Activated naive CD4-positive, alpha-beta T cell treated with anti-CD3 and anti-CD28 coated beads, Interleukin-2, amount 50 U/mL, for 72 hours (primary cell): ENCODE data around the gene DPH3. TPM values are rescaled to one million over a fixed set of nuclear protein-coding genes. Genes with fewer than 3 reads are reported as not detected.

Experiments
- ATAC-seq, 2 donors: fragments of 150-1000 bp; cut with Tn5 transposase; 2 replicates each; pipeline ENCODE4 v1.10.0; 2021; ENCODE audit warnings: mild to moderate bottlenecking in 2 of 2, moderate library complexity in 2 of 2
- DNase-seq, 2 donors: peaks; one replicate each; pipeline ENCODE4 v3.0.0; 2021 to 2022; ENCODE audit warnings: low spot score in 2 of 2
- H3K27ac Mint-ChIP-seq, 2 donors: one replicate each; pipeline ENCODE4 v1.8.0; 2022; ENCODE audit warnings: mild to moderate bottlenecking in 2 of 2, mixed read lengths in 2 of 2
- H3K36me3 Mint-ChIP-seq, 2 donors: one replicate each; pipeline ENCODE4 v1.8.0; 2022; ENCODE audit warnings: mixed read lengths in 2 of 2
- H3K9me3 Mint-ChIP-seq, 2 donors: one replicate each; pipeline ENCODE4 v1.8.0; 2022; ENCODE audit warnings: mixed read lengths in 2 of 2
- total RNA-seq, 2 donors: library from RNA; stranded (reverse); gene quantifications; one replicate each; pipeline ENCODE4 v1.2.3, GENCODE V29; 2022

The DPH3 gene
- total RNA-seq, 2 donors from 2014 or later, result 15.2 to 23.9 TPM

GRCh38 chr3:16277471-16277870, 12.7 kb upstream of the DPH3 start:
- no peak for DNase-seq
- H3K27ac Mint-ChIP-seq, result no peak overlapping the region
- peaks cover 10 to 14% of the 10 kb centered on the region in 2 donors for H3K36me3 Mint-ChIP-seq
- no peak for ATAC-seq
- H3K9me3 Mint-ChIP-seq, result no peaks in the 10 kb centered on the region

- Mint-ChIP-seq H3K9me3 (no peaks in the 10 kb centered on the region), H3K36me3 (peaks cover 5 to 31% of the 10 kb centered on the region in 2 donors)
Measured at GRCh38 chr3:16273867-16274266, 9.1 kb upstream of the DPH3 start.

GRCh38 chr3:16272588-16272987, 7.8 kb upstream of the DPH3 start:
- no peak for ATAC-seq
- no peak overlapping the region for H3K27ac Mint-ChIP-seq
- DNase-seq, result no peak
- H3K9me3 Mint-ChIP-seq, result no peaks in the 10 kb centered on the region
- H3K36me3 Mint-ChIP-seq, result peaks cover 4 to 28% of the 10 kb centered on the region in 2 donors

More at GRCh38 chr3:16273867-16274266, 9.1 kb upstream of the DPH3 start:
- no peak overlapping the region for H3K27ac Mint-ChIP-seq
- ATAC-seq (no peak), DNase-seq (no peak)

- ATAC-seq, result peak in 1 of 2 donors; percentile 39
- H3K9me3 Mint-ChIP-seq, result no peaks in the 10 kb centered on the region
- H3K27ac Mint-ChIP-seq, result no peak overlapping the region
- H3K36me3 Mint-ChIP-seq, result peaks cover 0 to 22% of the 10 kb centered on the region in 2 donors
- no peak for DNase-seq
Measured at GRCh38 chr3:16270855-16271254, 6.1 kb upstream of the DPH3 start.

- peak overlapping the region in 1 of 2 donors; percentile 94 for H3K27ac Mint-ChIP-seq
- H3K9me3 Mint-ChIP-seq, result no peaks in the 10 kb centered on the region
- DNase-seq (no peak), ATAC-seq (no peak)
- peaks cover 12 to 22% of the 10 kb centered on the region in 2 donors for H3K36me3 Mint-ChIP-seq
Measured at GRCh38 chr3:16266714-16267113, 2.0 kb upstream of the DPH3 start.

- ATAC-seq (no peak), DNase-seq (no peak)
- H3K36me3 Mint-ChIP-seq, result peaks cover 12% of the 10 kb centered on the region in 2 donors
- no peaks in the 10 kb centered on the region for H3K9me3 Mint-ChIP-seq
- H3K27ac Mint-ChIP-seq, result peak overlapping the region; percentile 94 to 95
Measured at GRCh38 chr3:16265455-16265786, 678 bp upstream of the DPH3 start.

- DNase-seq (peak in 1 of 2 donors; percentile 60), ATAC-seq (peak in 1 of 2 donors; percentile 19)
- peaks cover 5 to 12% of the 10 kb centered on the region in 2 donors for H3K36me3 Mint-ChIP-seq
- peak overlapping the region; percentile 94 to 95 for H3K27ac Mint-ChIP-seq
- H3K9me3 Mint-ChIP-seq, result no peaks in the 10 kb centered on the region
Measured at GRCh38 chr3:16264174-16264707, 502 bp downstream of the DPH3 start.

- Mint-ChIP-seq H3K9me3 (no peaks in the 10 kb centered on the region), H3K36me3 (peaks cover 5 to 12% of the 10 kb centered on the region in 2 donors), H3K27ac (no peak overlapping the region)
- DNase-seq (no peak), ATAC-seq (no peak)
Measured at GRCh38 chr3:16262174-16262573, 2.6 kb downstream of the DPH3 start.

- DNase-seq (no peak), ATAC-seq (no peak)
- peaks cover 5 to 12% of the 10 kb centered on the region in 2 donors for H3K36me3 Mint-ChIP-seq
- H3K9me3 Mint-ChIP-seq, result no peaks in the 10 kb centered on the region
- no peak overlapping the region for H3K27ac Mint-ChIP-seq
Measured at GRCh38 chr3:16260046-16260445, 4.7 kb downstream of the DPH3 start.

GRCh38 chr3:16258866-16259265, 5.9 kb downstream of the DPH3 start:
- DNase-seq (no peak), ATAC-seq (peak in 1 of 2 donors; percentile 50)
- Mint-ChIP-seq H3K36me3 (peaks cover under 1% of the 10 kb centered on the region in 2 donors), H3K27ac (no peak overlapping the region), H3K9me3 (no peaks in the 10 kb centered on the region)

GRCh38 chr3:16258177-16258576, 6.6 kb downstream of the DPH3 start:
- Mint-ChIP-seq H3K36me3 (no peaks in the 10 kb centered on the region), H3K9me3 (no peaks in the 10 kb centered on the region), H3K27ac (no peak overlapping the region)
- DNase-seq (no peak), ATAC-seq (no peak)

GRCh38 chr3:16257309-16257708, 7.4 kb downstream of the DPH3 start:
- ATAC-seq (no peak), DNase-seq (no peak)
- no peak overlapping the region for H3K27ac Mint-ChIP-seq
- no peaks in the 10 kb centered on the region for H3K9me3 Mint-ChIP-seq
- H3K36me3 Mint-ChIP-seq, result no peaks in the 10 kb centered on the region

- DNase-seq (no peak), ATAC-seq (no peak)
- H3K36me3 Mint-ChIP-seq, result no peaks in the 10 kb centered on the region
- no peak overlapping the region for H3K27ac Mint-ChIP-seq
- no peaks in the 10 kb centered on the region for H3K9me3 Mint-ChIP-seq
Measured at GRCh38 chr3:16255726-16256125, 9.0 kb downstream of the DPH3 start.

GRCh38 chr3:16255326-16255725, 9.4 kb downstream of the DPH3 start:
- Mint-ChIP-seq H3K27ac (peak overlapping the region in 1 of 2 donors; percentile 74), H3K36me3 (no peaks in the 10 kb centered on the region), H3K9me3 (no peaks in the 10 kb centered on the region)
- ATAC-seq (no peak), DNase-seq (no peak)

- DNase-seq (no peak), ATAC-seq (peak; percentile 57 to 68)
- H3K9me3 Mint-ChIP-seq, result no peaks in the 10 kb centered on the region
- H3K27ac Mint-ChIP-seq, result peak overlapping the region in 1 of 2 donors; percentile 74
- no peaks in the 10 kb centered on the region for H3K36me3 Mint-ChIP-seq
Measured at GRCh38 chr3:16254916-16255315, 9.8 kb downstream of the DPH3 start.

GRCh38 chr3:16253601-16254000, 11.1 kb downstream of the DPH3 start:
- Mint-ChIP-seq H3K36me3 (no peaks in the 10 kb centered on the region), H3K9me3 (no peaks in the 10 kb centered on the region), H3K27ac (no peak overlapping the region)
- ATAC-seq, result no peak
- DNase-seq, result no peak

- Mint-ChIP-seq H3K36me3 (no peaks in the 10 kb centered on the region), H3K9me3 (no peaks in the 10 kb centered on the region), H3K27ac (no peak overlapping the region)
- DNase-seq (no peak), ATAC-seq (no peak)
Measured at GRCh38 chr3:16252988-16253387, 11.8 kb downstream of the DPH3 start.

GRCh38 chr3:16252243-16252978, 12.3 kb downstream of the DPH3 start:
- Mint-ChIP-seq H3K27ac (no peak overlapping the region), H3K9me3 (no peaks in the 10 kb centered on the region), H3K36me3 (no peaks in the 10 kb centered on the region)
- ATAC-seq (no peak), DNase-seq (no peak)
